Measurements from ENCODE around the gene LECT2.

DNA sequence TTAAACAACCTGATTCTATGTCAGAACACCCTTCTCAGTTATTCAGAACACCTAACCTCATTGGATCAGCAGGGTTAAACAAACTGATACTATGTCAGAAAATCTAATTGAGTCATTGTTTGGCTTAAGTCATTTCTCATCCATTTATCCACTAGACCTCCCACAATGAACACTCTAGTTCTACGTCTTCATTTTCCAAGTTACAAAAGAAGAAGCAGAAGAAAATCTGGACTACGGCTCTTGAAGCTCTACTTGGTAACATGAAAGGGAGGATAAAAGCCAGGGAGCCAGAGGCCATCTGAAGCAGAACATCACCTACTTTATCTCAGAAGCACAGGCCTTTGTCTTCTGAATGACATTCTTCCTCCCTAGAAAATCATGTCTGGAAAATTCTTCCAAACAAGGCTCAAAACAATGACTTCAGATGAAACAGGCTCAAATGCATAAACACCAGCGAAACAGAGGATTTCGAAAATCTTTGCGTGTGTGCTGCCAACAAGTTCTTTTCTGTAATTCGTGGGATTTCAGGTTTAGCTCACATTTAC, 38.6 kb upstream of the LECT2 start:
- TF ChIP-seq EZH2 (IDR thresholded peaks at IDR 0.05) (no peak), POLR2AphosphoS5 (IDR thresholded peaks at IDR 0.05; ENCODE audit: borderline replicate concordance, low read depth, low read length) (no peak), FOXP2 (optimal IDR thresholded peaks at IDR 0.05; ENCODE audit: control extremely low read depth, extremely low read length, insufficient read depth) (no peak)
